ENCODE data around the gene ROR2.

GRCh38 chr9:91905991-91906469 is 44.0 kb downstream of the ROR2 start:
- TF ChIP-seq TAF1 (IDR thresholded peaks at IDR 0.05; ENCODE audit: low read depth) = no peak
- TF ChIP-seq EP300 (IDR thresholded peaks at IDR 0.05; ENCODE audit: borderline replicate concordance) = no peak
- no peak for TF ChIP-seq RAD21 (IDR thresholded peaks at IDR 0.05; ENCODE audit: low read depth)
- TF ChIP-seq EGR1 (IDR thresholded peaks at IDR 0.05) = no peak
- TF ChIP-seq, protein P1, sequence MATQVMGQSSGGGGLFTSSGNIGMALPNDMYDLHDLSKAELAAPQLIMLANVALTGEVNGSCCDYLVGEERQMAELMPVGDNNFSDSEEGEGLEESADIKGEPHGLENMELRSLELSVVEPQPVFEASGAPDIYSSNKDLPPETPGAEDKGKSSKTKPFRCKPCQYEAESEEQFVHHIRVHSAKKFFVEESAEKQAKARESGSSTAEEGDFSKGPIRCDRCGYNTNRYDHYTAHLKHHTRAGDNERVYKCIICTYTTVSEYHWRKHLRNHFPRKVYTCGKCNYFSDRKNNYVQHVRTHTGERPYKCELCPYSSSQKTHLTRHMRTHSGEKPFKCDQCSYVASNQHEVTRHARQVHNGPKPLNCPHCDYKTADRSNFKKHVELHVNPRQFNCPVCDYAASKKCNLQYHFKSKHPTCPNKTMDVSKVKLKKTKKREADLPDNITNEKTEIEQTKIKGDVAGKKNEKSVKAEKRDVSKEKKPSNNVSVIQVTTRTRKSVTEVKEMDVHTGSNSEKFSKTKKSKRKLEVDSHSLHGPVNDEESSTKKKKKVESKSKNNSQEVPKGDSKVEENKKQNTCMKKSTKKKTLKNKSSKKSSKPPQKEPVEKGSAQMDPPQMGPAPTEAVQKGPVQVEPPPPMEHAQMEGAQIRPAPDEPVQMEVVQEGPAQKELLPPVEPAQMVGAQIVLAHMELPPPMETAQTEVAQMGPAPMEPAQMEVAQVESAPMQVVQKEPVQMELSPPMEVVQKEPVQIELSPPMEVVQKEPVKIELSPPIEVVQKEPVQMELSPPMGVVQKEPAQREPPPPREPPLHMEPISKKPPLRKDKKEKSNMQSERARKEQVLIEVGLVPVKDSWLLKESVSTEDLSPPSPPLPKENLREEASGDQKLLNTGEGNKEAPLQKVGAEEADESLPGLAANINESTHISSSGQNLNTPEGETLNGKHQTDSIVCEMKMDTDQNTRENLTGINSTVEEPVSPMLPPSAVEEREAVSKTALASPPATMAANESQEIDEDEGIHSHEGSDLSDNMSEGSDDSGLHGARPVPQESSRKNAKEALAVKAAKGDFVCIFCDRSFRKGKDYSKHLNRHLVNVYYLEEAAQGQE (IDR thresholded peaks at IDR 0.05; ENCODE audit: low read depth) = no peak
- TF ChIP-seq ZBTB7A (IDR thresholded peaks at IDR 0.05; ENCODE audit: low read depth) = no peak
- TF ChIP-seq NFIC (IDR thresholded peaks at IDR 0.05) = no peak
- no peak for TF ChIP-seq CEBPB (IDR thresholded peaks at IDR 0.05)
- TF ChIP-seq, protein P2, sequence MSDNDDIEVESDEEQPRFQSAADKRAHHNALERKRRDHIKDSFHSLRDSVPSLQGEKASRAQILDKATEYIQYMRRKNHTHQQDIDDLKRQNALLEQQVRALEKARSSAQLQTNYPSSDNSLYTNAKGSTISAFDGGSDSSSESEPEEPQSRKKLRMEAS (IDR thresholded peaks at IDR 0.05) = no peak

All from Ishikawa (cell line).